Neuronal stem cell (in vitro differentiated cells): ENCODE measurements around the gene ATN1.

ENCODE experiments used
- DNase-seq: peaks from one replicate; pipeline ENCODE4 v3.0.0-alpha.2; 2013; ENCODE audit warnings: low spot score
- H2AFZ ChIP-seq: one replicate; pipeline ENCODE4 v1.6.1; 2013; ENCODE audit warnings: mild to moderate bottlenecking, low read length, inconsistent platforms
- H2AK5ac ChIP-seq: 2 replicates; pipeline ENCODE4 v1.6.1; 2013; ENCODE audit warnings: low read depth, mild to moderate bottlenecking, inconsistent platforms, low read length, moderate library complexity, mixed read lengths
- H2BK120ac ChIP-seq: 2 replicates; pipeline ENCODE4 v1.6.1; 2013; ENCODE audit warnings: low read depth, mild to moderate bottlenecking, inconsistent platforms, low read length, moderate library complexity, mixed read lengths
- H2BK12ac ChIP-seq: one replicate; pipeline ENCODE4 v1.6.1; 2013; ENCODE audit warnings: low read length, inconsistent platforms
- H2BK15ac ChIP-seq: 2 replicates; pipeline ENCODE4 v1.6.1; 2013; ENCODE audit warnings: mild to moderate bottlenecking, low read length, inconsistent platforms, mixed read lengths
- H2BK5ac ChIP-seq: one replicate; pipeline ENCODE4 v1.6.1; 2013; ENCODE audit warnings: inconsistent platforms, mild to moderate bottlenecking, low read length, moderate library complexity
- H3K14ac ChIP-seq: one replicate; pipeline ENCODE4 v1.6.1; 2013; ENCODE audit warnings: low read length, inconsistent platforms
- H3K18ac ChIP-seq: 2 replicates; pipeline ENCODE4 v1.6.1; 2013; ENCODE audit warnings: low read length, inconsistent platforms
- H3K23ac ChIP-seq: 2 replicates; pipeline ENCODE4 v1.6.1; 2013; ENCODE audit warnings: low read depth, mild to moderate bottlenecking, mixed read lengths, low read length, inconsistent platforms; ENCODE audit not compliant: poor library complexity
- H3K27ac ChIP-seq: replicated peaks from 3 replicates; pipeline ENCODE4 v1.5.1; 2013; ENCODE audit warnings: low read length, inconsistent platforms
- H3K27me3 ChIP-seq, 3 experiments: 2 replicates each; pipeline ENCODE4 v1.6.1; 2013; ENCODE audit warnings: low read length in 3 of 3, mild to moderate bottlenecking in 2 of 3, inconsistent platforms in 1 of 3, low read depth in 1 of 3, mixed read lengths in 1 of 3, moderate library complexity in 1 of 3; ENCODE audit not compliant: control insufficient read depth in 3 of 3, insufficient read depth in 3 of 3
- H3K36me3 ChIP-seq, 2 donors: replicated peaks in 1 of 2; 2 replicates each; pipeline ENCODE4 v1.6.1; 2013; ENCODE audit warnings: low read length in 2 of 2; ENCODE audit not compliant: control insufficient read depth in 2 of 2, insufficient read depth in 2 of 2
- H3K4ac ChIP-seq: 2 replicates; pipeline ENCODE4 v1.6.1; 2013; ENCODE audit warnings: inconsistent platforms, mild to moderate bottlenecking, low read length, moderate library complexity
- H3K4me1 ChIP-seq, 2 donors: 1 replicate in 1 of 2; 2 replicates in 1 of 2; pipeline ENCODE4 v1.6.1; 2013; ENCODE audit warnings: low read length in 2 of 2, low read depth in 1 of 2; ENCODE audit not compliant: control insufficient read depth in 2 of 2, insufficient read depth in 1 of 2
- H3K4me2 ChIP-seq: one replicate; pipeline ENCODE4 v1.6.1; 2013; ENCODE audit warnings: mild to moderate bottlenecking, low read length, inconsistent platforms; ENCODE audit not compliant: insufficient read depth, poor library complexity, severe bottlenecking
- H3K4me3 ChIP-seq, 2 donors: 2 replicates each; pipeline ENCODE4 v1.5.1; 2013; ENCODE audit warnings: low read length in 2 of 2, mild to moderate bottlenecking in 2 of 2, inconsistent platforms in 1 of 2, moderate library complexity in 1 of 2
- H3K79me1 ChIP-seq: one replicate; pipeline ENCODE4 v1.6.1; 2013; ENCODE audit warnings: low read depth, mild to moderate bottlenecking, inconsistent platforms, low read length, moderate library complexity
- H3K9ac ChIP-seq: one replicate; pipeline ENCODE4 v1.6.1; 2013; ENCODE audit warnings: mild to moderate bottlenecking, low read depth, low read length, inconsistent platforms; ENCODE audit not compliant: poor library complexity
- H3K9me3 ChIP-seq, 2 donors: replicated peaks in 1 of 2; 2 replicates each; pipeline versions ENCODE3 to v1.6.1; 2013; ENCODE audit warnings: low read length in 2 of 2, mild to moderate bottlenecking in 2 of 2, inconsistent platforms in 1 of 2, low read depth in 1 of 2, mixed read lengths in 1 of 2, moderate library complexity in 1 of 2; ENCODE audit not compliant: control insufficient read depth in 2 of 2, insufficient read depth in 1 of 2
- H4K8ac ChIP-seq: one replicate; pipeline ENCODE4 v1.6.1; 2013; ENCODE audit warnings: low read depth, mild to moderate bottlenecking, inconsistent platforms, low read length, moderate library complexity
- H4K91ac ChIP-seq: one replicate; pipeline ENCODE4 v1.6.1; 2013; ENCODE audit warnings: low read length, low read depth, mild to moderate bottlenecking, inconsistent platforms; ENCODE audit not compliant: poor library complexity
- WGBS, 2 donors: extraction: QIAGEN DNeasy Blood & Tissue Kit; methylation state at CpG; one replicate each; pipeline ENCODE4 v1.1.7; 2013; ENCODE audit warnings: missing lambda C conversion rate in 2 of 2, mixed read lengths in 1 of 2; ENCODE audit not compliant: insufficient read length in 2 of 2, insufficient replicate concordance in 1 of 2; ENCODE audit errors: extremely low coverage in 2 of 2; 5-methylcytosine and 5-hydroxymethylcytosine counted together

Gene ATN1

DNA sequence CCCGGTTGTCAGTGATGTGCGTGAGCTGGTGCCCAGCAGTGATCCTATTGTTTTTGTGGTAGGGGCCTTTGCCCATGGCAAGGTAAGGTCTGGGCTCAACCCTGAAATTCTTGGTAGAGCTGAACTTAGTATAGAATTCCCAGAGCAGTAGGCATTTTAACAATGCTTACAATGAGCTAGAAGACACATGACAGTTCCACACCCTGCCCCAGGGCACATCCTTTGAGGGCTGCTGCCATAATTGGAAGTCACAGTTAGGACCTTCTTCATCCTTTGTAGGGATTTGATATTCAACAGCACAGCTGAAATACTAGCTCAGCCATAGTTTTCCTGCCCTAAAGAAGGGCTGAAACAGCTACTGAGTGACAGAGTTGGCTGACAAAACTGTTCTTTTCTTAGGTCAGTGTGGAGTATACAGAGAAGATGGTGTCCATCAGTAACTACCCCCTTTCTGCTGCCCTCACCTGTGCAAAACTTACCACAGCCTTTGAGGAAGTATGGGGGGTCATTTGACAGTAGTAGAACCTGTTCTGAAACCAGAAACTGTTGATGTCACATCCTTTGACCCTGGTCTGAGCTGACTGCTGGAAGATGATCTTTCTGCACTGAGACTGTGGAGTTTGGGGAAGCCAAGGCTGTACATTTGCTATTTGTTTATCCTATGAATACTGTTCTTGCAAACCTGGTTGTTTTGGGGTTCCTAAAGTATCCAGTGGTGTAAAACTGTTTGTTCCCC is 47.7 kb downstream of the ATN1 start:
- Histone ChIP-seq H3K4me3 (no peak overlapping the region), H3K23ac (no peak overlapping the region), H4K91ac (no peak overlapping the region), H3K4me2 (no peak overlapping the region), H3K18ac (no peak overlapping the region), H3K79me1 (no peaks in the 10 kb centered on the region), H4K8ac (no peak overlapping the region), H2AK5ac (no peak overlapping the region), H3K4me1 (peaks cover 2 to 4% of the 10 kb centered on the region in 2 donors), H3K9ac (no peak overlapping the region), H3K36me3 (peaks cover 51 to 75% of the 10 kb centered on the region in 2 donors), H3K4ac (no peak overlapping the region), H3K27ac (no peak overlapping the region), H3K9me3 (no peaks in the 10 kb centered on the region), H3K14ac (no peak overlapping the region), H2BK5ac (no peak overlapping the region), H2BK12ac (no peak overlapping the region), H2AFZ (no peak overlapping the region), H2BK15ac (no peak overlapping the region), H3K27me3 (no peaks in the 10 kb centered on the region), H2BK120ac (no peak overlapping the region)
- WGBS, 2 donors = no CpG with 5 or more reads among the region's 2 CpGs
- DNase-seq = no peak

DNA sequence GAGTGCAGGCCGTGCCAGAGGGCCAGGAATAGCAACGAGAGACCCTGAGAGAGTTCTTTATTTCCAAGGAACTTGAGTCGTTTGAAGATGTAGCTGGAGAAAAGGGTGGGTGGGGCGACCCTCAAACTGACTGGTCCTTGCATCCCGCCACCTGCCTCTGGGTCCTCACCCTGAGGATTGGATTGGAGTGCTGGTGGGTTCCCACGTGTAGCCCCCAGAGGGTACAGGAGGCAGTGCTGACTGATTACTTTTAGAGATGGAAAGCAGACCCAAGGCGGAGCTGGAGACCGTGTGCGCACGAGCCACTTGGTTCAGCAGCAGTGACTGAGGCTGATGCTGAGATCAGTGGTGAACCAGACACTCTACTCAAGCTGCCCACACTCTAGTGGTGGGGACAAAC is 49.9 kb downstream of the ATN1 start:
- no peak for DNase-seq
- Histone ChIP-seq H3K14ac (no peak overlapping the region), H3K4me2 (no peak overlapping the region), H2AFZ (no peak overlapping the region), H2BK5ac (no peak overlapping the region), H3K18ac (no peak overlapping the region), H3K4me3 (no peak overlapping the region), H3K23ac (no peak overlapping the region), H4K8ac (no peak overlapping the region), H3K9me3 (no peaks in the 10 kb centered on the region), H3K36me3 (peaks cover 61 to 91% of the 10 kb centered on the region in 2 donors), H2BK15ac (no peak overlapping the region), H3K4me1 (no peaks in the 10 kb centered on the region), H3K9ac (no peak overlapping the region), H3K79me1 (no peaks in the 10 kb centered on the region), H2BK120ac (no peak overlapping the region), H4K91ac (no peak overlapping the region), H3K4ac (no peak overlapping the region), H2BK12ac (no peak overlapping the region), H3K27me3 (no peaks in the 10 kb centered on the region), H3K27ac (no peak overlapping the region), H2AK5ac (no peak overlapping the region)
- WGBS, 2 donors = no CpG with 5 or more reads among the region's 10 CpGs

DNA sequence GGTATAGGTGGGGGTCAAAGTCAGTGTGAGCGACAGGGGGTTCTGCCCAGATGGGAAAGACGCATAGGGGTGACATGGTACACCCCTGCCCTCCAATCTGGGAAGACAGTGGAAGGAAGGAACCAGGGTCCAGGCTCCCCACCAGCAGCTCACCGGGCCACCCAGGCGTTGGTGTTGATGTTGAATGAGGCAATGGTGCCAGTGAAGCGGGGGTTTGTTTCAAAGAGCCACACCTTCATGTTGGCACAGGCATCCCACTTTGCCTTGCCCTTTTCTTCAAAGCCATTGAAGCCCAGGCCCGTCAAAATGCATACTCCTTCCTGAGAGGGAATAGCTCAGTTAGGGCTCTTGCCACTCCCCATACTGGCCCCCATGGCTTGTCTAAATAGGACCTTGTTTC is 50.4 kb downstream of the ATN1 start:
- no peak overlapping the region for H3K4me2 ChIP-seq
- no peak overlapping the region for H2BK120ac ChIP-seq
- peaks cover 61 to 95% of the 10 kb centered on the region in 2 donors for H3K36me3 ChIP-seq
- no peaks in the 10 kb centered on the region for H3K4me1 ChIP-seq
- whole genome bisulfite sequencing, 2 donors = no CpG with 5 or more reads among the region's 6 CpGs
- H2BK12ac ChIP-seq = no peak overlapping the region
- no peak overlapping the region for H3K4ac ChIP-seq
- no peak overlapping the region for H3K27ac ChIP-seq
- no peak overlapping the region for H3K14ac ChIP-seq
- H2AFZ ChIP-seq = no peak overlapping the region
- H2BK15ac ChIP-seq = no peak overlapping the region
- no peak overlapping the region for H3K4me3 ChIP-seq
- no peak overlapping the region for H2AK5ac ChIP-seq
- no peaks in the 10 kb centered on the region for H3K27me3 ChIP-seq
- H3K23ac ChIP-seq = no peak overlapping the region
- H3K79me1 ChIP-seq = no peaks in the 10 kb centered on the region
- H3K18ac ChIP-seq = no peak overlapping the region
- no peak overlapping the region for H3K9ac ChIP-seq
- H4K8ac ChIP-seq = no peak overlapping the region
- no peaks in the 10 kb centered on the region for H3K9me3 ChIP-seq
- no peak for DNase-seq
- H4K91ac ChIP-seq = no peak overlapping the region
- H2BK5ac ChIP-seq = no peak overlapping the region

DNA sequence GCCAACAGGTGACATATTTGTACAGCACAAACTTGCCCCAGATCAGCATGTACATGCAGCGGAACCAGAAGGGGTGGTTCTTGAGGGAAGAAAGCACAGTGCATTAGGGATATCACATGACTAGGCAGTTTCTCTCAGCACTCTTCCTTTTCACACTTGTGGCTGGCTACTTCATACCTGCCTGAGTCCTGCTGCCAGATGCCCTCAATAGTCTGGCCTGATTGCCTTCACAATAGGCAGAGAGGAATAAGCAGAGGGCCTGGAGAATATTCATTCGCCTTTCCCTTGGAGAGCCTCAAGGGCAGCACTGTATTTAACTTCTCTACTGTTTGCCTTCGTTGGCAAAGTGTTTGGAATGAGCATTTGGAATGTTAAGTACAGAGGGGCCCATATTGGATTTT is 50.9 kb downstream of the ATN1 start:
- H3K4me2 ChIP-seq = no peak overlapping the region
- no peaks in the 10 kb centered on the region for H3K4me1 ChIP-seq
- no peak overlapping the region for H2BK120ac ChIP-seq
- no peak overlapping the region for H2BK5ac ChIP-seq
- no peak for DNase-seq
- H3K27ac ChIP-seq = no peak overlapping the region
- H3K23ac ChIP-seq = no peak overlapping the region
- WGBS, 2 donors = no CpG with 5 or more reads among the region's 3 CpGs
- H2BK15ac ChIP-seq = no peak overlapping the region
- H3K14ac ChIP-seq = no peak overlapping the region
- H2AK5ac ChIP-seq = no peak overlapping the region
- H2AFZ ChIP-seq = no peak overlapping the region
- H3K4ac ChIP-seq = no peak overlapping the region
- H3K9me3 ChIP-seq = no peaks in the 10 kb centered on the region
- peaks cover 61 to 99% of the 10 kb centered on the region in 2 donors for H3K36me3 ChIP-seq
- no peaks in the 10 kb centered on the region for H3K27me3 ChIP-seq
- no peak overlapping the region for H4K8ac ChIP-seq
- no peaks in the 10 kb centered on the region for H3K79me1 ChIP-seq
- H2BK12ac ChIP-seq = no peak overlapping the region
- H3K9ac ChIP-seq = no peak overlapping the region
- no peak overlapping the region for H4K91ac ChIP-seq
- no peak overlapping the region for H3K4me3 ChIP-seq
- H3K18ac ChIP-seq = no peak overlapping the region
